Keratinocyte (primary cell): Measurements from ENCODE around the gene AFAP1L2. TPM values are rescaled to one million over a fixed set of nuclear protein-coding genes. Genes with fewer than 3 reads are reported as not detected.

Experiments
- DNase-seq: peaks from one replicate; pipeline ENCODE4 v3.0.0-alpha.2; 2011; ENCODE audit warnings: low read depth, missing footprints, low spot score
- FAIRE-seq: peaks from 2 replicates; lab custom pipeline; 2011; peaks lifted over from hg19 to GRCh38; lab: Jason Lieb, UNC
- H2AFZ ChIP-seq: 2 replicates; pipeline ENCODE4 v1.6.0; 2012; ENCODE audit warnings: low read length, control low read depth, inconsistent platforms; ENCODE audit not compliant: control insufficient read depth
- H3K27ac ChIP-seq: 2 replicates; pipeline ENCODE4 v1.5.1; 2011; ENCODE audit warnings: low read length; ENCODE audit not compliant: control insufficient read depth, insufficient read depth
- H3K27me3 ChIP-seq: 3 replicates; pipeline ENCODE4 v1.6.0; 2011; ENCODE audit warnings: low read length; ENCODE audit not compliant: control insufficient read depth, insufficient read depth; ENCODE audit errors: extremely low read depth
- H3K36me3 ChIP-seq, 2 experiments: 2 replicates in 1 of 2; 3 replicates in 1 of 2; pipeline ENCODE4 v1.5.1; 2011; ENCODE audit warnings: low read length in 2 of 2, mild to moderate bottlenecking in 1 of 2; ENCODE audit not compliant: control insufficient read depth in 2 of 2, insufficient read depth in 2 of 2; ENCODE audit errors: extremely low read depth in 1 of 2
- H3K4me1 ChIP-seq: 3 replicates; pipeline ENCODE4 v1.5.1; 2011; ENCODE audit warnings: low read length; ENCODE audit not compliant: control insufficient read depth, insufficient read depth; ENCODE audit errors: extremely low read depth
- H3K4me2 ChIP-seq: 3 replicates; pipeline ENCODE4 v1.6.0; 2011; ENCODE audit warnings: low read depth, low read length; ENCODE audit not compliant: control insufficient read depth, insufficient read depth; ENCODE audit errors: extremely low read depth
- H3K4me3 ChIP-seq, 3 experiments: fragments of 200-600 bp in 1 of 3; sonication (generic) in 1 of 3; 2 replicates in 2 of 3; 3 replicates in 1 of 3; pipeline ENCODE4 v1.5.1; 2011 to 2016; ENCODE audit warnings: low read length in 3 of 3, mild to moderate bottlenecking in 3 of 3, control low read depth in 2 of 3, inconsistent platforms in 1 of 3, low read depth in 1 of 3, mixed read lengths in 1 of 3, mixed run types in 1 of 3, moderate library complexity in 1 of 3; ENCODE audit not compliant: control insufficient read depth in 2 of 3, insufficient read depth in 2 of 3; ENCODE audit errors: extremely low read depth in 1 of 3
- H3K79me2 ChIP-seq: 2 replicates; pipeline ENCODE4 v1.6.0; 2012; ENCODE audit warnings: low read length; ENCODE audit not compliant: control insufficient read depth, insufficient read depth
- H3K9ac ChIP-seq: 3 replicates; pipeline ENCODE4 v1.6.0; 2011; ENCODE audit warnings: low read length; ENCODE audit not compliant: control insufficient read depth, insufficient read depth; ENCODE audit errors: extremely low read depth
- H3K9me1 ChIP-seq: 3 replicates; pipeline ENCODE4 v1.6.0; 2011; ENCODE audit warnings: low read length; ENCODE audit not compliant: control insufficient read depth, insufficient read depth; ENCODE audit errors: extremely low read depth
- H3K9me3 ChIP-seq: 2 replicates; pipeline ENCODE4 v1.5.1; 2012; ENCODE audit warnings: low read depth, low read length; ENCODE audit not compliant: control insufficient read depth
- H4K20me1 ChIP-seq: 3 replicates; pipeline ENCODE4 v1.6.0; 2011; ENCODE audit warnings: low read length; ENCODE audit not compliant: control insufficient read depth, insufficient read depth; ENCODE audit errors: extremely low read depth
- EZH2 ChIP-seq: IDR thresholded peaks from one replicate; pipeline ENCODE4 v1.6.1; 2012; ENCODE audit warnings: inconsistent platforms, mild to moderate bottlenecking, low read length, moderate library complexity
- dilution Hi-C: fragments of 300-500 bp; cut with MboI; formaldehyde crosslinking; loops from one replicate; pipeline ENCODE4 v1.7.0; 2020; ENCODE audit warnings: low sequenced_read_pairs; ENCODE audit not compliant: extremely low pct_ligation_motif_present
- polyA plus RNA-seq, 5 experiments: library from polyadenylated mRNA; depleted of rRNA in 3 of 5; stranded (reverse) in 3 of 5; stranded (forward) in 1 of 5; unstranded in 1 of 5; fragments of >200 nt; gene quantifications; 1 replicate in 1 of 5; 2 replicates in 3 of 5; 3 replicates in 1 of 5; pipeline versions ENCODE4 v1.2.1 to v1.2.3, GENCODE V29; 2011 to 2012; ENCODE audit warnings: missing spikeins in 2 of 5, low read depth in 1 of 5, low replicate concordance in 1 of 5
- TF ChIP-seq, protein P1 (sequence below), 3 experiments: IDR thresholded peaks in 1 of 3; conservative IDR thresholded peaks in 1 of 3; optimal IDR thresholded peaks in 1 of 3; 2 replicates in 2 of 3; 3 replicates in 1 of 3; pipeline versions ENCODE3 to v1.5.1; 2011; ENCODE audit warnings: low read length in 3 of 3, mild to moderate bottlenecking in 3 of 3, moderate library complexity in 2 of 3, control low read depth in 1 of 3, inconsistent platforms in 1 of 3; ENCODE audit not compliant: insufficient read depth in 2 of 3; ENCODE audit errors: extremely low read depth in 1 of 3

AFAP1L2 gene
- polyA plus RNA-seq, 1 donor (not counting 4 experiments of a cell fraction or from before 2014, with no cell fraction given): 40.4 TPM

DNA sequence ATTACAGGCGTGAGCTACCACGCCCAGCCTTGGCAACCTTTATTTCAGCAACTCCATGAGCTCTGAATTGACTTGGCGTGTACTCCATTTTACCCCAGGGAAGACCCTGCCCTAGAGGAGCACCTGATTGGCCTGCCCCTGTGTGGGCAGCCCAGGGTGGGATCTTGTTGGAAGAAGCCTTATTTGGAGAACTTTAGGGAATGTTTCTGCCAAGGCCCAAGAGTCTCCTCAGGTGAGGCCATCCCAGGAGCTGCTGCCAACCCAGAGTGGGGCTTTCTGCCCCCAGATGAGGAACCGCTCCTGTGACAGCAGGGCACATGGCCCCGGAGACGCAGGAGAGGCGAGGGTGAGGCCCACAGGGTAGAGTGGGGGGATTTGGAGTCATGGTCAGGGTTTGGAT is 123.3 kb downstream of the AFAP1L2 start:
- peaks cover 9% of the 10 kb centered on the region for H3K4me1 ChIP-seq
- dilution Hi-C loops: no loop called here
- H3K4me3 ChIP-seq: no peak overlapping the region
- no peak overlapping the region for H2AFZ ChIP-seq
- no peak overlapping the region for H3K9ac ChIP-seq
- TF ChIP-seq, protein P1, sequence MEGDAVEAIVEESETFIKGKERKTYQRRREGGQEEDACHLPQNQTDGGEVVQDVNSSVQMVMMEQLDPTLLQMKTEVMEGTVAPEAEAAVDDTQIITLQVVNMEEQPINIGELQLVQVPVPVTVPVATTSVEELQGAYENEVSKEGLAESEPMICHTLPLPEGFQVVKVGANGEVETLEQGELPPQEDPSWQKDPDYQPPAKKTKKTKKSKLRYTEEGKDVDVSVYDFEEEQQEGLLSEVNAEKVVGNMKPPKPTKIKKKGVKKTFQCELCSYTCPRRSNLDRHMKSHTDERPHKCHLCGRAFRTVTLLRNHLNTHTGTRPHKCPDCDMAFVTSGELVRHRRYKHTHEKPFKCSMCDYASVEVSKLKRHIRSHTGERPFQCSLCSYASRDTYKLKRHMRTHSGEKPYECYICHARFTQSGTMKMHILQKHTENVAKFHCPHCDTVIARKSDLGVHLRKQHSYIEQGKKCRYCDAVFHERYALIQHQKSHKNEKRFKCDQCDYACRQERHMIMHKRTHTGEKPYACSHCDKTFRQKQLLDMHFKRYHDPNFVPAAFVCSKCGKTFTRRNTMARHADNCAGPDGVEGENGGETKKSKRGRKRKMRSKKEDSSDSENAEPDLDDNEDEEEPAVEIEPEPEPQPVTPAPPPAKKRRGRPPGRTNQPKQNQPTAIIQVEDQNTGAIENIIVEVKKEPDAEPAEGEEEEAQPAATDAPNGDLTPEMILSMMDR (optimal IDR thresholded peaks at IDR 0.05 in 1 of 3, IDR thresholded peaks at IDR 0.05 in 1 of 3, conservative IDR thresholded peaks at IDR 0.05 in 1 of 3; ENCODE audit: extremely low read depth in 1 of 3, insufficient read depth in 2 of 3, low read length in 3 of 3): no peak
- TF ChIP-seq EZH2: no peak
- H4K20me1 ChIP-seq: no peaks in the 10 kb centered on the region
- H3K9me3 ChIP-seq: no peaks in the 10 kb centered on the region
- no peak overlapping the region for H3K4me2 ChIP-seq
- no peaks in the 10 kb centered on the region for H3K9me1 ChIP-seq
- no peaks in the 10 kb centered on the region for H3K36me3 ChIP-seq
- FAIRE-seq (no peak), DNase-seq (no peak)
- H3K27me3 ChIP-seq: no peaks in the 10 kb centered on the region
- no peaks in the 10 kb centered on the region for H3K79me2 ChIP-seq
- H3K27ac ChIP-seq: no peak overlapping the region

DNA sequence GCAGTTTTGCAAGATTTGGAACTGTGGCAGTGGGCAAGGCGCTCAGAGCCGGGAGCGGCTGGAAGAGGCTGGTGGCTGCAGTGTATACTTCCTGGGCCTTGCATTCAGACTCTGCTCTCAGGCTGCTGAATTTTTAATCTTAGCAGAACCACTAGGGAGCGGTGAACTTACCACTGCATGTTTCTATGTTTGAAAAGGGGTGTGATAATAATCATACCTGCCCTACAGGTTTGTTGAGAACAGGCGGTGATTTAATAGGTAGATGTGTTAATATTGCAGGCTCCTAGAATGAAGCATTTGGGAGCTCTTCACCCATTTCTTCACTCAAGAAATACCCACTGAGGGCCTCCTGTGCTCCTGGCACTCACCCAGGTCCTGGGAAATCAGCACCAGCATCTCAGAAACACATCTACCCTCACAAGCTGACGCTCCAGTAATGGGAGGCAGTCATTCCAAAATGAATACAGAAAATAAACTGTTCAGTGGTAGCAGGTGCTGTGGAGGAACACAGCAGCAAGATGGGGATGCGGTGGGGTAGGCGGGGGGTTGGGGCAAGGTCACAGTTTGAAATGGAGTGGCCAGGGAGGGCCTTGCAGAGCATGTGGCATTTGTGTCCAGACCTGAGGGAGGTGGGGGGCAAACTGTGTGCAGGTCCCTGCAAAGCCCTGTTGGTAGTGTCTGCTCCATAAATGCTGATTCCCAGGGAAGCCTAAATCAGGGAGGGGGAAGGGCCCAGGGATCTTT is 124.2 kb downstream of the AFAP1L2 start:
- Histone ChIP-seq H3K4me1 (peaks cover 9% of the 10 kb centered on the region), H4K20me1 (no peaks in the 10 kb centered on the region), H3K27ac (no peak overlapping the region), H3K9me1 (no peaks in the 10 kb centered on the region), H3K4me3 (no peak overlapping the region), H2AFZ (no peak overlapping the region), H3K79me2 (no peaks in the 10 kb centered on the region), H3K4me2 (no peak overlapping the region), H3K9me3 (no peaks in the 10 kb centered on the region), H3K36me3 (no peaks in the 10 kb centered on the region), H3K9ac (no peak overlapping the region), H3K27me3 (no peaks in the 10 kb centered on the region)
- DNase-seq (no peak), FAIRE-seq (no peak)
- dilution Hi-C loops: no loop called here
- TF ChIP-seq, protein P1 (optimal IDR thresholded peaks at IDR 0.05 in 1 of 3, IDR thresholded peaks at IDR 0.05 in 1 of 3, conservative IDR thresholded peaks at IDR 0.05 in 1 of 3; ENCODE audit: extremely low read depth in 1 of 3, insufficient read depth in 2 of 3, low read length in 3 of 3): peak in 2 of 3 experiments; percentile 30 to 44
- TF ChIP-seq EZH2: no peak
